Superior temporal gyrus (tissue), 1 donor: ENCODE measurements around the gene PLD5.
"Not testable (repeated sequence)": the region's sequence is repeated elsewhere in the genome, so short reads cannot be mapped to it uniquely, and the experiment has no call there.

Experiments
- DNase-seq: peaks from one replicate; pipeline ENCODE4 v3.0.0-alpha.2; 2016; ENCODE audit errors: extremely low spot score

The PLD5 gene

GRCh38 chr1:242282758-242283485 lies 241.6 kb downstream of the PLD5 start:
- DNase-seq: not testable (repeated sequence)

GRCh38 chr1:242278406-242278805 lies 246.1 kb downstream of the PLD5 start:
- DNase-seq: not testable (repeated sequence)

DNA sequence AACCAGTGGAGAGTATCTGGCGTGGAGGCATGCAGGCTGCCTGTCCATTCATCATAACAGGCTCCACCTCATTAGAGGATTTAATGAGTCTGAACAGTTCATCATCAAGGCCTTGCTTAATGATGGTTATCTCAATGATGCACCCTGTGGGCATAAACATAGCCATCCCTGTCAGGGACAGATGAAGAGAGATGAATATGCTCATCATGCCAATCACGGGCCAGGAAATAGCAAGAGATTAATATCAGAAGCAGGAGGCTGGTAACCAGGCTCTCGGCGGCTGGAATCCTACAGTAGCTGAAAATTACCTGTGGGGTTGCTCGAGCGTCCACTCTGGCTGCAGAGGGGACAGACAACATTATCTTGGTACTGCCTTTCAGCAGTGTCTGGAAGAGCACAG lies 247.7 kb downstream of the PLD5 start:
- not testable (repeated sequence) for DNase-seq

DNA sequence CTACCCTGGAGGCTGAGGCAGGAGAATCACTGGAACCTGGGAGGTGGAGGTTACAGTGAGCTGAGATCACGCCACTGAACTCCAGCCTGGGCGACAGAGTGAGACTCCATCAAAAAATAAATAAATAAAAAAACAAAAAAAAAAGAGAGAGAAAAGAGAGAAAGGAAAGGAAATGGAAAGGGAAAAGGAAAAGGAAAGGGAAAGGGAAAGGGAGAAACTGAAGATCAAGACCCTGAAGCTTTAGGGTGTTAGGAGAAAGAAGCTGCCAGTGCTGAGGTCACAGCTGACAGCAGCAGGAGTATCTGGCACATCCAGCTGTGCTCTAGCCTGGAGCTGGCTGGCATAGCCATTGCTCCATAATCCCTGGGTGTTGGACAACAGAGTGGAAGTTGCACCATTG lies 257.5 kb downstream of the PLD5 start:
- DNase-seq: not testable (repeated sequence)

GRCh38 chr1:242264419-242264818 lies 260.1 kb downstream of the PLD5 start:
- DNase-seq: not testable (repeated sequence)

- peak; percentile 85 for DNase-seq
These were observed 279.2 kb downstream of the PLD5 start for GRCh38 chr1:242245255-242245654.

GRCh38 chr1:242243472-242243871 lies 281.0 kb downstream of the PLD5 start:
- peak; percentile 78 for DNase-seq

DNA sequence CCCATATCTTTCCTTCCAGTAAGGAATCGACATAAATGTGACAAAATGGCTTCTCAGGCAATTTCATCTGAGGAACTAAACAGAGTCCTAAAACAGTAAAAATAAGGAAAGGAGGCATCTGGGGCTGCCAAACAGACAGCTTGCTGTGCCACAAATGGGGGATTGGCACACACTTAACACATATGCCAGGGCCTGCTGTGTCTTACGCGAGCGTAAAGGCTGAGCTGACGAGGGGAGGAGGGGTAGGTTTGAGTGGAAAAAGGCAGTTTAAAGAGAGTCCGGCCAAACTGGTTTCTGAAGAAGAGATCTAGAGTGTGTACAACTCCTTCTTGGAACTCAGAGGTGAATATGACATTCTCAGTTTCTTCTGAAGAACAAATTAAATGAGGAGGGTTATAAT lies 281.5 kb downstream of the PLD5 start:
- DNase-seq: peak; percentile 72

- DNase-seq: no peak
These were observed 282.6 kb downstream of the PLD5 start for GRCh38 chr1:242241936-242242335.

GRCh38 chr1:242240691-242241090 lies 283.8 kb downstream of the PLD5 start:
- no peak for DNase-seq

DNA sequence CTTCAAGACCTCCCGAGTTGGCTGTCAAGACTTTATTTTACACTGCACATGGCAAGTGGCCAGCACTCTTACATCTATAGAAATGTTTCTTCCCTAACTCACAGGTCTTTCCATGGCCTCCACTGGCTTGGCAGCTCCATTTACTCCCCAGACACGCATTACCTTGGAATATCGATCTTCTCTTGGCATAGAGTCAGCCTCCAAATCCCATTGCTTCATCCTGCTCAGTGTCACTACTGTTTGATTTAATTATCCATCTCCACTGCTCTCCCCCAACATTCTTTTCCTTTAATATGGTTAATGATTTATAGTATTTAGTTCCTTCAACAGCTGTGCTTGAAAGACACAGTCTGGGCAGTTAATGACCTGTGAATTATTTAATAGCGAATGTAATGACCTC lies 284.4 kb downstream of the PLD5 start:
- DNase-seq: no peak

GRCh38 chr1:242239398-242239797 lies 285.1 kb downstream of the PLD5 start:
- no peak for DNase-seq

DNA sequence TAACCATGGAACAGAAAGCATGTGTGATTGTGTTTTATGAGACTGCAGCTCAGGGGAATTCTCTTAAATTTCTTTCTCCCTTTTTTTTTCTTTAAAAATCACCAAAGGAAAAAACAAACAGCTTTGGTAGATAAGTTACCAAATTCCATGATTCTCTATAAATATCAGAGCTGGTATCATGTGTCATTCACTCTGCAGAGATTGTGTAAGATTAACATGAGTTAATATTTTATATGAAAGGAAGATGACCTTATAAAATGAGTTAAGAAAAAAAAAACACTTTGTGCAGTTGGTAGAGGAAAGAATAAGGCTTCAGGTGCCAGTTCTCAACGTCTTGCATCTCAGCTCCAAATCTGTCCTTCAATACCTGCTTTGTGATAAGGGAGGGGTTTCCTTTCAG lies 287.4 kb downstream of the PLD5 start:
- no peak for DNase-seq

DNA sequence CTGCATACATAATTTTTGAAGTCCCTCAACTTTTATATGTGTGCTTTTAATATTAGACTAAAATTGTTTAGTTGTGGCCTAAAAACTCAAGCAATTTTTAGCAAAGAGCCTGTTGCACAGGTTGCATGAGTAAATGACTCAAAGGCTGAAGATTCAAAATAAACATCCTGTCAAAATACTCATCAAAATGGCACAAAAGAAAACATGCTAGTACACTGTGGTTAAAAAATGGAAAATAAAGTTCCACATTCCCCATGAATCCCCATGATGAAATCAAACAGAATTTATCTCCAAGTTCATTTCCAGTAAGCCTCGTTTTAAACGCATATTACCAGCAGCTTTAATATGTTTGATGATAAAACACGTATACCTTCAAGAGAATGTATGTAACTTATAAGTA lies 295.5 kb downstream of the PLD5 start:
- DNase-seq: no peak

DNA sequence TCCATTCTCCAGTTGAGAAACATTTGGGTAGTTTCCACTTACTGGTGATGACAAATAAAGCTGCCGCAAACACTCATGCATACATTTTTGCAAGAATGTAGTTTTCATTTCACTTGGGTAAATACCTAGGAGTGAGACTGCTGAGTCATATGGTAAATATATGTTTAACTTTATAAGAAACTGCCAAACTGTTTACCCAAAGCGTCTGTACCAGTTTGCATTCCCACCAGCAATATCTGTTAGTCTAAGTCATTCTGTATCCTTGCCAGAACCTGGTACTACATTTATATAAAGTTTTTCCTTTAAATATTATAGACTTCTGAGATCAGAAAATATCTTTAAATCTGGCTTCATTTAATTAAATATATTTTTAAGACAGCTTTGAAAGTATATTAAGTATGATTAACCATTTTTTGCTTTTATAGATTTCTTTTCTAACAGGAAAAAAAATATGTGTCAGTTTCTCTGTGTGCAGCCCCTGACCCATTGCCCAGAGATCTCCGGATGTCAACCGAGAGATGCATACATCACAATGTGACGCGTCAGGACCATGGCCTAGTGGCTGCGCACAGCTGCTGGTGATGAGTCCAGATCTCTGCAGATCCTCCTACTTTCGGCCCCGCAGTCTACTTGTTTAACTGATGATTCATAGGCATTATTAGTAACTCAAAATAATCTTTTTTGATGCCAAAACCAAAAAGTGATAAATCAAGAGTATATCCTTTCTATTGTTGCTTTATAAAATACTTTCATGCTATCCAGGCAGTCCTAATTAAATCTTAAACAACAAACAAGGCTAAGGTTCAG lies 298.5 kb downstream of the PLD5 start:
- DNase-seq: no peak

DNA sequence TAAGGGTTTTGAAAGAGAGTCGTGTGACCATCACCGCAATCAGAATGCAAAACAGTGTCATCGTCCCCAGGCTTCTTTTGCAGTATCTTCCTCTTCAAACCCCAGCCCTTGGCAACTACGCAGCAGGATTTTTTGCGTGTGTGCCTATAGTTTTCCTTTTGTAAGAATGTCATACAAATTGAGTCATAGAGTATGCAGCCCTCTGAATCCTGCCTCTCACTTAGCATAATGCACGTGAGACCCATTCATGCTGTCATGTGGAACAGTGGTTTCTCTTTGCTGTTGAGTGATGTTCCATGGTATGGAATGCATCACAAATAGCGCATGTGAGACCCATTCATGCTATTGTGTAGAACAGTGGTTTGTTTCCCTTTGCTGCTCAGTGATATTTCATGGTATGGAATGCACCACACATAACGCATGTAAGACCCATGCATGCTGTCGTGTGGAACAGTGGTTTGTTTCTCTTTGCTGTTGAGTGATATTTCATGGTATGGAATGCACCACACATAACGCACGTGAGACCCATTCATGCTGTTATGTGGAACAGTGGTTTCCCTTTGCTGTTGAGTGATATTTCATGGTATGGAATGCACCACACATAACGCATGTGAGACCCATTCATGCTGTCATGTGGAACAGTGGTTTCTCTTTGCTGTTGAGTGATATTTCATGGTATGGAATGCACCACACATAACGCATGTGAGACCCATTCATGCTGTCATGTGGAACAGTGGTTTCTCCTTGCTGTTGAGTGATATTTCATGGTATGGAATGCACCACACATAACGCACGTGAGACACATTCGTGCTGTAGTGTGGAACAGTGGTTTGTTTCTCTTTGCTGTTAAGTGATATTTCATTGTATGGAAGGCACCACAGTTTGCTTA lies 299.4 kb downstream of the PLD5 start:
- not testable (repeated sequence) for DNase-seq

DNA sequence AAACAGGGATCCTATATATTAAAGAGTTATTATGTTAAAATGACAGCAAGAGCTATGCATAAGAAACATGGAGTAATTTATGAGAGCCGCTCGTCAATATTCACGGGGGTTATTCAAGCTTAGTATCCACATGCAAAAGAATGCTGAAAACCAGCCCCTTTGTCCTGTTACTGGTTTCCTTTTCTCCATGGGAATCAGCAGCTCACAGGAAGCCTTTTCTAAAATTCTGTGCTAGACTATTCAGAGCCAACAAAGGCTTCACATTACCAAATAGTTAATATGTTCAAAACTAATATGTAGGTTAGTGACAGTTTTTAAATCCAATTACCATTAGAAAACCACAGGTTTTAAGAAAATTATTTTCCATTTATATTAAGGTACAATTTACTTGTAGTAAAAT lies 300.0 kb downstream of the PLD5 start:
- no peak for DNase-seq

GRCh38 chr1:242219905-242220304 lies 304.6 kb downstream of the PLD5 start:
- no peak for DNase-seq

DNA sequence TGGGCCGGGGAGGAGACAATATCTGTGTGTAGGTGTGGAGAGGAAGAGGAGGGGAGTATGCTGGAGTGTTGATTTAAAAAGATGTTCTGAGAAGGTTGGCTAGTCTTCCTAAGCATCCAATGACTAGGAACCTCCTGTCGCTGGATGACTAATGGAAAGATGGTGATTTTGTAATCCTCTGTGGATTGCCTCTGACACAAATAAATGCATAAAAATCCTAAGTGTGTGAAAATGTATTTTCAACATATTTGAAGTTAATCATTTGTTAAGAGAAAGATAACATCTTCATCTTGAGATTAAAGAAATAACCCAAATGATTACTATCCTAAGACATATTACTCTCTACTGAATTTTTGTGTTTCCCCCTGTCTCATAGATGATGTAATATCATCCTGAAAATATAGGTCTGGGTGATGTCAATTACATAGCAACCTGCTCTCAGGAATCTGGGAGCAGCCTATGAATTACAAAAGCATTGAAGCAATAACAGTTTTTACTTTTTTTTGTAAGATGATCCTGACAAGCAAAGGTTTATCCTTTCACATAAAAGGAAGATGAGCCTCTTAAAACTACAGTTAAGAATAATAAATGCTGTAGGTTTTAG lies 305.1 kb downstream of the PLD5 start:
- DNase-seq: no peak

- no peak for DNase-seq
These were observed 308.1 kb downstream of the PLD5 start for GRCh38 chr1:242216368-242216767.

DNA sequence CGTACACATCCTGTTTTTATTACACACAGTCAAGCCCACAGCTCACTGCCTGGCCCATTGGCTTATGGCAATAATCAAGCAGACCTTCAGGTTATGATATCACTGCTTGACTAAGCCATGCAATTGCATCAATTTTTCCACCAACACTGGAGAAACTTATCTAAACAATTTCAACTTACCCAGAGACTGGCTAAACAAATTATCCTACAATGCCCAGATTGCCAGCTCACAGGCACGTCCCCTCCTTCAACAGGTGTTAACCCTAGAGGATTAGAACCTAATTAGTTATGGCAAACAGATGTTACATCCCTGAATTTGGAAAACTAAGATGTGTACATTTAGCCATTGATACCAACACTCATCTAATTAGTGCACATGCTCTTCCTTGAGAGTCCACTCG lies 310.0 kb downstream of the PLD5 start:
- DNase-seq: not testable (repeated sequence)

GRCh38 chr1:242212961-242213360 lies 311.5 kb downstream of the PLD5 start:
- DNase-seq: not testable (repeated sequence)
